GM21447 (cell line): ENCODE data around the gene GNAI1.

ENCODE experiments used
- ATAC-seq: cut with Tn5 transposase; IDR thresholded peaks from one replicate; pipeline ENCODE4 v1.9.1; 2021; ENCODE audit not compliant: unreplicated experiment

GNAI1 gene

DNA sequence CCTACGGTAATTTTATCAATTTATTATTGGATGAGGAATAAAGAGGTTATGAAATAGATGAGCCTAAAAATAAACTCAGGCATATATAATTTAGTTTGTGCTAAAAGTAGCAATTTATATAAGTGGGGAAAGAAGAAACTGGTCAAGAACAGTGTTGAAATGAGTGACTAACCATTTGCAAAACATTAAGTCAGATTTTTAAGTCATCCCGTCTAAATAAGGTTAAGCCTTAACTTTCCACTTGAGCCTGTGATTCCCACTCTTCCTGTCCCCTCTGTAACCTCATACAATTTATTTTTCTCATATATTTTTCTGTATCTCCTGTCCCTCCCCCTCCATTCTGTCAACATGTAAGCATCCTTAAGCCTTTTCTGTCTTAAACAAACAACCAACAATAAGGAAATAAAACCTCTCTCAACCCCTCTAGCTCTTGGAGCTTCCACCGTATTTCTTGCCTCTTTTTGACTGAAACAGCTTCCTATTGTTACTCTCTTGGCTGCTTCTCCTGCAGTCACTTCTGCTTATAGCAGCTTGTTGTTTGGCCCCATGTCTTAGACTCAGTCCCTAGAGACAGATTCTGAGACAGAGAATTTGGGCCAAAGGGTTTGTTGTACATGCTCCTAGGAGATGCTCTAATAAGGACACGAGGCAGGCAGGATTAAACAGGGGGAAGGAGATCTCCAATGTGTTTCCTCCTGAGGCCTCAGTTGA lies 109.7 kb downstream of the GNAI1 start:
- no peak for ATAC-seq

DNA sequence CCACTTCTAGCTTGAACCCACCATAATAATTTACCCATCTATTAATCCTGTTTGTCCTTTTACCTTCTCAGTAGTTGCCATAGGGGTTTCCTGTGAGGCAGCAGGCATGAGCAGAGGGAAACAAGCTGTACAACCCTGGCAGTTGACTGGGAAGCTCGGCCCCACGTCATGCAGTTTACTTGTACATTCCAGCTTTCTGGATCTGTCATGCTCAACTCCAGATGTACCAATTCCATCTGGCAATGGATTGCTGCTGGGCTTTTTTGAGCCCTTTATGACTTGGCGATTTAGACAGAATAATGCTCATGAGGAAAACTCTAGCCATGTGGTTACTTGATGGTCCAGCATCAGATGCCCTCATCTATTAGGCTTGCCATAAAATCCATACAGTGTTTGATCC lies 112.5 kb downstream of the GNAI1 start:
- no peak for ATAC-seq

DNA sequence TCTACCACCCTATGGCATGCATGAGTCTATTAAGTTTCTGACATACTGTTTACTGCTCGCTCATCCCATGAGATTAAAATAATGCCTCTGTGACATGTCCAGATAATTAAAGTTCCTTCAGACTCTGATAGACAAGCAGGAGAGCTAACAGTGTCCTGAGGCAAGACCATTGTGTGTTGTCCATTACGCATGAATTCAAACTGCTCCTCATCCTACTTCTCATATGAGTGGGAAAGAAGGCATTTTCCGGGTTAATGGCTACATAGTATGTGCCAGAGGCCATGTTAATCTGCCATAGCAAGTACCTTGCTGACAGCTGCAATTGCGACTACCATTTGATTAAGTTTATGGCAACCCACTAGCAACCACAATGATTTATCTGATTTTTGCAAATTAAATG lies 113.3 kb downstream of the GNAI1 start:
- no peak for ATAC-seq

DNA sequence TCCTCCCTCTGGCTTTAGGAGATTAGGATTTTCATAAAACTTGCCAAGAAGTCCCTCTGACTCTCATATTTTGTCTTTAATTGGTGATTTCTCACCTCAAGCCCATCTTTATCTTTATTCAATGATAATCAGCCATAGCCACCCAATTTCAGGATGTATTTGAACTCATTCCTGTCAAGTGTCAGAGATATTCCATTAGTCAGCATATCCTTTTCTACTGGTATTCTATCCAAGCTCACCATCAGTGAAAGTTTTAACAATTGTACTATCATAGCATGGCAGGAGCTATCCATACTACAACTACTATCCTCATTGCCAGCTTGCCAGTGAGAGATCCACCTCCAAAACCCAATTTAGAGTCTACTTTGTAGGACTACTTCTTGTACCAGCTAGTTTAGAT lies 114.6 kb downstream of the GNAI1 start:
- no peak for ATAC-seq

DNA sequence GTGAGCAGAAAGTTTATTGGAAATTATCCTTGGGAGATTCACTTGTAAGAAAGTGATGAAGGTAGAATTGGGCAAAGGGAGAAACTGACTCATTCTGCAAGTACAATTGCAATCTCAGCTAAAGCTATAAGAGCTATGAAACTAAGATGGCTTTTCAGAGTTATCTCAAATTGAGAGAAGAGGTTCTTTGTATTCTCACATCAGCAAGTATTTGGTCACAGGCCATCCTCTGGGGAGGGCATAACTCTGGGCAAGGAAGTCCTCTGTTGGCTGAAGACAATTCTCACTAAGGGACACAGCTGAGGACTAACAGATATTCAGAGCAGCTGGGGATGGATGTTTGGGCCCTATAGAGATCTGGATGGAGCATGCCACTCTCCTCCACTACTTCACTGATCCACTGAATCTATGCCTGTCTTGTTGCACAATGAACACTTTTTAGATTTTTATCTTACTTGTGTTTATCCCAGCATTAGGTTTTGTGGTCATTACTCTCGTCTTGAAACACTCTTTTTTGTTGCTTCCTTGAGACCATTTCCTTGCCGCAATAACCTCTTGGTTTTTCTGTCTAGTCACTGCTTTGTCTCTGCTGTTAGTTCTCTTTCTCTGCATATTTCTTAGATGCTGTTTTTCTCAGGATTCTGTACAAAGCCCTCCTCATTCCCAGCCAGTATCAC lies 115.1 kb downstream of the GNAI1 start:
- no peak for ATAC-seq

GRCh38 chr7:80253237-80253636 lies 118.6 kb downstream of the GNAI1 start:
- ATAC-seq = no peak

DNA sequence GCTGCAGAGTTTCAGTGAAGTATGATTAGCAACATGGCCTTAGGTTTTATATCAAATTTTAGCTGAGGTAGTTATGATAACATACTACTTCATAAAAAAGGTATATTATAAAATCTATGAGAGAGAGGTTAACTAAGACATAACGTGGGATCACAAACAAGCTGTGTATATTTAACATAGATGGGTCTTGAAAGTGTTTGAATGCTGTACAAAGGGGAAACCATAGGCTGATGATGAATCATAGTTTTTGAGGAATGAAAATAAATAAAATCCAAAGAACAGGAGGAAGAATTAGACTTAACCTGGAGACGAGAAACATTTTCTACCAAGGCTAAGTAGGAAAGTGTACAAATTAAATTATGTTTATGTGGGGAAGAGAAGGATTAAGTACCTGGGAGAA lies 119.0 kb downstream of the GNAI1 start:
- ATAC-seq = no peak

- no peak for ATAC-seq
Measured at GRCh38 chr7:80255656-80256055, 121.0 kb downstream of the GNAI1 start.

DNA sequence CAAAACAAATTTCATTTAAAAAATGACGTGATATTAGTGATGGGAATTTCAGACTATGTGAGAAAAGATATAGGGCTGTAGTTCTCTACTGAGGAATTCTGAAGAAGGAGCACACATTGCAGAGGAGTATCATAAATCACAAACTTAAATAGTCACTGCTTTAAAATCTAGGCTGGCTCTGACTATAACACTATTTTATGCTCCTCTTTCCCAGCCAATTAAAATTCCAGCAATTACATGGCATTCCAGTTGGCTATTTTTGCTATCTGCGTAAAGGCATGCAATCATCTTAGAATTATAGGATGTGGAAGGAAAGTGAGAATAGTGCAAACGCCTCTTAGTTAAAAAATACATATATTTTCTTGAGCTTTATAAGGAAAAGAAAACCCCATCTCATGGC lies 123.1 kb downstream of the GNAI1 start:
- ATAC-seq = no peak

DNA sequence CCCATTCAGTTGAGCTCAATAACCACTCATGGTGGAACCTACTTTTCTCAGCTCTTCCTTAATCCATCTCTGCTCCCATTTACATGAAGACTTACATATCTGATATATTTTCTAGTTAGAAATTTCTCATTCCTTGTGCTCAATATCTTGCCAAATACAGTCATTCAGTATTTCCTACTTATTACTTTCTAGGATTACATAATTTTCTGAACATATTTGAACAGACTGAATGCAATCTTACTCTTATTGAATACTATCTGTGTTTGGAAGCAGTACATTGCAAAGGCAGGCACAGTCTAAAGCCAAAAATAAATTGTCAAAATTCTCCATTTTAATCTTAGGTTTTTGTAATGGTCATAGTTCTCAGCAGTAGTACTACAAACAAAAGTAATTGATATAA lies 126.0 kb downstream of the GNAI1 start:
- no peak for ATAC-seq

DNA sequence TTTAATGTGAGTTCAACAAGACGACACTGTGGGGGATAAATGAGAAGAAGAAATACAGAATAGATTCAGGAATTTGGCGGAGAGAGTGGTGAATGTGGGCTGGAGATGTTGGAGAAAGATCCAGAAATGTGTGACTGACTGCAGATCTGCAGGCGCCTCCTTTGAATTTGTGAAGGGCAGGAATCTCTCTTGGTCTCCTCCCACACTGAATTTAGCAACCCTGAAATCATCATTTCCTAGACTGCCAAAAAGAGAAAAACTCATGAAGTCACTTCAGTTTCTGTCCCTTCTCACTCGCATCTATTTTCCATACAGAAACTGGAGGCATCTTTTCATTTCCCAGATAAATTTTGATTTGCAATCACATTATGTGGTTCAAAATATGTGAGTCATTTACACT lies 128.7 kb downstream of the GNAI1 start:
- ATAC-seq = no peak

DNA sequence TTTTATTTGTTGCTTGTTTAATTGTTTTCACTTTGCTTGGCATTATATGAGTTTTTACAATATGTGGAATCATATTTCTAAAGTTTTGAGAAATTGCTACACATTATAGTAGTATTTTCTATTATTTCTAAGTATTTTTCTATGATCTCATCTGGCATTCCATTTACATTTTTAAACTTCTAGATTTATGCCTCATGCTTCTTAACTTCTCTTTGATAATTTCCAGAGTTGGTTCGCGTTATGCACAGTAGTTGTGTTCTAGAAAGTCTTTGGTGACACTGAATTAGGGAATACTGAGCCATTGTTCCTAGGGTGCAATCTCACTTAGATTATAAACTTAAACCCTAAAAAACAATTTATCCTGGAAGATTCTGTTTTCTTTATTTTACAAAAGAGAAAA lies 129.2 kb downstream of the GNAI1 start:
- ATAC-seq = no peak

DNA sequence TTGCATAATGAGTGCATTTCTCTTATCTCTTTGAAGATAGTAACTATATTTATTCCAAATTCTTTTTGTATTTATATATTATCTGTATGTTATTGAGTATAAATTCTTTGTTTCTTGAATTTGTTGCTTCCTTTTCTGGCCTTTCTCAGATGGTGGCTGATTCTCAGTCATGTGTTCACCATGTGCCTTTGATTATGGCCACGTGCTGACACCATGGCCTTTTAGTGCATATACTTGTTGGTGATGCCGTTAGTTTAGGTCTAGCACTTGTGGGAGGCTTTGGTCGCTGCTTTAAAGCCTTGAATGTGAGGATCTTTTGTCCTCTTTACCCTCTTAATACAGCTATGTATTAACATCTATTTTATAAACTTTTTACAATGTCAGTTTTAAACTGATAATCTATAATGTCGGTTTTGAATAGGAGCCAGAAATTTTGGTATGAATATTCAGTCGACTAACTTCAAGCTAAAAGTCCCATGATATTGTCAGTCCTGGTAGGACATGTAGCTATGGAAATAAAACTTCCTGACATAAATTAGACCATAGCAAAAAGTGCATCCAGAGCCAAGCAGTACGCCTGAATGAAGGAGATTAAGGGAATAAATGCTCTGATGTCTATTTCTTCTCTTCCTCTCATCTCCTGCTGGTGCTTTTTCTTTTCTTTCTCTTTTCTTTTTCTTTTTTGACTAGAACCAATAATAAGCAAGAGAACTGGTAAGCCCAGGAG lies 130.3 kb downstream of the GNAI1 start:
- ATAC-seq = no peak

- ATAC-seq = no peak
Measured at GRCh38 chr7:80272560-80273239, 138.1 kb downstream of the GNAI1 start.

DNA sequence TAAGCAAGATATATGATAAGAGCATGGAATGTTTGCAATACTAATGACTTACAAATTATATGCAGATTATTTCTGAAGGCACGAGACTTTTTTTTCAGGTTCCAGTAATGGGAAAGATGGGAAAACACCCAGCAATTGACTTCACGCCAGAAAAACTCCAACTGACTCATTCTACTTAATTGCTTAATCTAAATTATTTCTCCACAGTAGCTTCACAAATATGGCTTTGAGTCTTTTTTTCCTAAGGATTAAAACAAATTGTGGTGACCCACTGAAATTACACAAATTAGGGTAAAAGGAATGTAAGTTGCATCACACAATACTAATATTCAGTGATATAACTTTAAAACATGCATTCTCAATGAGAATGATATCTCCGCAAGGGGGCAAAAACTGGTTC lies 138.7 kb downstream of the GNAI1 start:
- no peak for ATAC-seq

GRCh38 chr7:80275192-80275605 lies 140.6 kb downstream of the GNAI1 start:
- ATAC-seq = no peak
